ENCODE data around the gene FCHO2. TPM values are rescaled to one million over a fixed set of nuclear protein-coding genes. Genes with fewer than 3 reads are reported as not detected.

Gene FCHO2
- total RNA-seq, 1 experiment from 2014 or later = 25.3 TPM

DNA sequence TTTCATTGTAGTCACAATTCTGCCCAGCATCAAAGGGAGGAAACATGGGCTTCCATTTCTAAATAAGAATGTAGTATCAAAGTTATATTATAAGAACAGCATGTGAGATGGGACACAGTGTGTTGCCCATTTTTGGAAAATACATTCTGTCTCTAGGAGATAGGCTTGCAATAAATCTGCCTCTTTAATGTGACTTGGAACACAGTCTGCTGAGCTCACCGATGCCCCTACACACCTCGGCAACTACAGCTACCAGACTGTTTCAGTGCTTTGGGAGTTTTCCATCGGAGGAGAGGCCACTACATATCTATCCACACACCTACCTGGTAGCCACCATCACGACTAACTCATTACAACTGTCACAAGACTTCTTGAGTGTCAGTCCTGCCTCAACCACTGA lies 18.9 kb upstream of the FCHO2 start:
- in situ Hi-C loops (cut with HindIII; ENCODE audit: low pct_unique_long_range_greater_than_20kb, low sequenced_read_pairs) (no loop called here), intact Hi-C loops (cut with micrococcal nuclease; ENCODE audit: unreplicated experiment) (no loop called here)
- TF ChIP-seq TCF7L2 (IDR thresholded peaks at IDR 0.05; ENCODE audit: low read depth, low read length) (no peak), POLR2AphosphoS5 (IDR thresholded peaks at IDR 0.05; ENCODE audit: low read depth, low read length) (no peak), SIN3A (IDR thresholded peaks at IDR 0.05; ENCODE audit: borderline replicate concordance, insufficient read depth, low read depth, low read length) (no peak)
- TF ChIP-seq, protein P1, sequence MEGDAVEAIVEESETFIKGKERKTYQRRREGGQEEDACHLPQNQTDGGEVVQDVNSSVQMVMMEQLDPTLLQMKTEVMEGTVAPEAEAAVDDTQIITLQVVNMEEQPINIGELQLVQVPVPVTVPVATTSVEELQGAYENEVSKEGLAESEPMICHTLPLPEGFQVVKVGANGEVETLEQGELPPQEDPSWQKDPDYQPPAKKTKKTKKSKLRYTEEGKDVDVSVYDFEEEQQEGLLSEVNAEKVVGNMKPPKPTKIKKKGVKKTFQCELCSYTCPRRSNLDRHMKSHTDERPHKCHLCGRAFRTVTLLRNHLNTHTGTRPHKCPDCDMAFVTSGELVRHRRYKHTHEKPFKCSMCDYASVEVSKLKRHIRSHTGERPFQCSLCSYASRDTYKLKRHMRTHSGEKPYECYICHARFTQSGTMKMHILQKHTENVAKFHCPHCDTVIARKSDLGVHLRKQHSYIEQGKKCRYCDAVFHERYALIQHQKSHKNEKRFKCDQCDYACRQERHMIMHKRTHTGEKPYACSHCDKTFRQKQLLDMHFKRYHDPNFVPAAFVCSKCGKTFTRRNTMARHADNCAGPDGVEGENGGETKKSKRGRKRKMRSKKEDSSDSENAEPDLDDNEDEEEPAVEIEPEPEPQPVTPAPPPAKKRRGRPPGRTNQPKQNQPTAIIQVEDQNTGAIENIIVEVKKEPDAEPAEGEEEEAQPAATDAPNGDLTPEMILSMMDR (IDR thresholded peaks at IDR 0.05) = no peak
- TF ChIP-seq, protein P2, sequence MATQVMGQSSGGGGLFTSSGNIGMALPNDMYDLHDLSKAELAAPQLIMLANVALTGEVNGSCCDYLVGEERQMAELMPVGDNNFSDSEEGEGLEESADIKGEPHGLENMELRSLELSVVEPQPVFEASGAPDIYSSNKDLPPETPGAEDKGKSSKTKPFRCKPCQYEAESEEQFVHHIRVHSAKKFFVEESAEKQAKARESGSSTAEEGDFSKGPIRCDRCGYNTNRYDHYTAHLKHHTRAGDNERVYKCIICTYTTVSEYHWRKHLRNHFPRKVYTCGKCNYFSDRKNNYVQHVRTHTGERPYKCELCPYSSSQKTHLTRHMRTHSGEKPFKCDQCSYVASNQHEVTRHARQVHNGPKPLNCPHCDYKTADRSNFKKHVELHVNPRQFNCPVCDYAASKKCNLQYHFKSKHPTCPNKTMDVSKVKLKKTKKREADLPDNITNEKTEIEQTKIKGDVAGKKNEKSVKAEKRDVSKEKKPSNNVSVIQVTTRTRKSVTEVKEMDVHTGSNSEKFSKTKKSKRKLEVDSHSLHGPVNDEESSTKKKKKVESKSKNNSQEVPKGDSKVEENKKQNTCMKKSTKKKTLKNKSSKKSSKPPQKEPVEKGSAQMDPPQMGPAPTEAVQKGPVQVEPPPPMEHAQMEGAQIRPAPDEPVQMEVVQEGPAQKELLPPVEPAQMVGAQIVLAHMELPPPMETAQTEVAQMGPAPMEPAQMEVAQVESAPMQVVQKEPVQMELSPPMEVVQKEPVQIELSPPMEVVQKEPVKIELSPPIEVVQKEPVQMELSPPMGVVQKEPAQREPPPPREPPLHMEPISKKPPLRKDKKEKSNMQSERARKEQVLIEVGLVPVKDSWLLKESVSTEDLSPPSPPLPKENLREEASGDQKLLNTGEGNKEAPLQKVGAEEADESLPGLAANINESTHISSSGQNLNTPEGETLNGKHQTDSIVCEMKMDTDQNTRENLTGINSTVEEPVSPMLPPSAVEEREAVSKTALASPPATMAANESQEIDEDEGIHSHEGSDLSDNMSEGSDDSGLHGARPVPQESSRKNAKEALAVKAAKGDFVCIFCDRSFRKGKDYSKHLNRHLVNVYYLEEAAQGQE (IDR thresholded peaks at IDR 0.05; ENCODE audit: insufficient read depth in 1 of 2, low read depth in 2 of 2, low read length in 1 of 2) = no peak
- ATAC-seq = no peak
- no peaks in the 10 kb centered on the region for H3K27me3 ChIP-seq (ENCODE audit: control insufficient read depth, insufficient read depth, low read length)
- no peaks in the 10 kb centered on the region for H3K36me3 ChIP-seq (ENCODE audit: control insufficient read depth, insufficient read depth, low read length)
- no peak for DNase-seq (ENCODE audit: low read depth, low spot score)
- no TSS peak for BruUV-seq (replicated peaks)
- H3K9me3 ChIP-seq (ENCODE audit: control insufficient read depth, insufficient read depth, low read depth, low read length) = no peaks in the 10 kb centered on the region
- ChIA-PET POLR2A (interaction anchor here (1.1 kb wide), 1 partner anchor 563 kb away, joined by 3 read pairs; no protein-coding TSS in a partner anchor), CTCF (no interaction called here)
- no peak overlapping the region for H3K4me3 ChIP-seq (ENCODE audit: low read depth in 2 of 2, low read length in 2 of 2)
- H3K4me1 ChIP-seq (ENCODE audit: control insufficient read depth, insufficient read depth, low read length) = no peaks in the 10 kb centered on the region
- H3K27ac ChIP-seq (ENCODE audit: low read length) = no peak overlapping the region

DNA sequence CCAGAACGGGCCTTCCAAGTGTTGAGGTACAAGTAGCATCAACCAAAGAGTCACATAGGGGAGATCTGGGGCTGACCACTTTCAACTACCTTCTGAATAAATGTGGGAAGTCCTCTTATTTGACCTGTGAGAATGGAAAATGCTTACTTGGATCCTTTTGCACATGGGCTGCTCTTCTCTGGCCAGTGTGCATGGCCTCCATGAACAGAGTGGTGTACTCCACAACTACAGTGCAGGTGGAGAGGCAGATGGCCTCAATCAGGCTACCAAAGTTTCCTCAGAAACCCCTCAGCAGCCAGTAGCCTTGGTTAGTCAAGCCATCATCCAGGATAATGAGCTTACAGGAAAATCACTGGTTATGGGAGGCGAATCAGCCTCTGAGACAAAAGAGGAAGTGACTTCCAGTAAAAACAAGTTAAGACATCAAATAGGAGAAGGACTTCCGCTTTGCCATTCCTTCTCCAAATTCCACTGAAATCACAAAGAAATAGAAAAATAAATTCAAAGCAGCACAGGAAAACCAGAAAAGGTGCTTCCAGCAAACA lies 18.3 kb upstream of the FCHO2 start:
- Histone ChIP-seq H3K36me3 (ENCODE audit: control insufficient read depth, insufficient read depth, low read length) (no peaks in the 10 kb centered on the region), H3K4me1 (ENCODE audit: control insufficient read depth, insufficient read depth, low read length) (no peaks in the 10 kb centered on the region), H3K27me3 (ENCODE audit: control insufficient read depth, insufficient read depth, low read length) (no peaks in the 10 kb centered on the region), H3K9me3 (ENCODE audit: control insufficient read depth, insufficient read depth, low read depth, low read length) (no peaks in the 10 kb centered on the region), H3K27ac (ENCODE audit: low read length) (no peak overlapping the region), H3K4me3 (ENCODE audit: low read depth in 2 of 2, low read length in 2 of 2) (no peak overlapping the region)
- intact Hi-C loops (cut with micrococcal nuclease; ENCODE audit: unreplicated experiment) = no loop called here
- no peak for TF ChIP-seq SIN3A (IDR thresholded peaks at IDR 0.05; ENCODE audit: borderline replicate concordance, insufficient read depth, low read depth, low read length)
- no peak for TF ChIP-seq TCF7L2 (IDR thresholded peaks at IDR 0.05; ENCODE audit: low read depth, low read length)
- TF ChIP-seq, protein P2 (IDR thresholded peaks at IDR 0.05; ENCODE audit: insufficient read depth in 1 of 2, low read depth in 2 of 2, low read length in 1 of 2) = no peak
- no peak for TF ChIP-seq POLR2AphosphoS5 (IDR thresholded peaks at IDR 0.05; ENCODE audit: low read depth, low read length)
- TF ChIP-seq, protein P1 (IDR thresholded peaks at IDR 0.05) = no peak
- no TSS peak for BruUV-seq (replicated peaks)
- in situ Hi-C loops (cut with HindIII; ENCODE audit: low pct_unique_long_range_greater_than_20kb, low sequenced_read_pairs) = no loop called here
- DNase-seq (ENCODE audit: low read depth, low spot score) = no peak
- POLR2A ChIA-PET = interaction anchor here (1.1 kb wide), 1 partner anchor 562 kb away, joined by 3 read pairs; no protein-coding TSS in a partner anchor
- ATAC-seq = no peak
- CTCF ChIA-PET = no interaction called here

Data from Panc1 (cell line).